Activated T-helper 1 cell treated with anti-CD3 and anti-CD28 coated beads, Interleukin-12 subunit alpha, Interleukin-12 subunit beta, Interleukin-2, Interleukin-4 antibody, amounts not matched to agents 30 ng/mL and 10 ng/mL and 1 ng/mL, durations not matched to agents 14 hours and 24 hours and 36 hours (primary cell): ENCODE results near the gene VAV2. TPM values are rescaled to one million over a fixed set of nuclear protein-coding genes. Genes with fewer than 3 reads are reported as not detected.
A peak's percentile ranks its signal among the peaks of the same experiment; 100 is the strongest.

Experiments
- DNase-seq: peaks from one replicate; pipeline ENCODE4 v3.0.0; 2021; ENCODE audit warnings: low spot score
- H3K27ac Mint-ChIP-seq: one replicate; pipeline ENCODE4 v1.8.0; 2021; ENCODE audit warnings: mild to moderate bottlenecking, mixed read lengths
- H3K27me3 Mint-ChIP-seq: one replicate; pipeline ENCODE4 v1.8.0; 2022; ENCODE audit warnings: mild to moderate bottlenecking, moderate library complexity, mixed read lengths; ENCODE audit not compliant: insufficient read depth
- H3K36me3 Mint-ChIP-seq: one replicate; pipeline ENCODE4 v1.8.0; 2021; ENCODE audit warnings: low read depth, mixed read lengths
- H3K4me1 Mint-ChIP-seq: one replicate; pipeline ENCODE4 v1.8.0; 2021; ENCODE audit warnings: low read depth, mixed read lengths
- H3K4me3 Mint-ChIP-seq: one replicate; pipeline ENCODE4 v1.8.0; 2021; ENCODE audit warnings: mild to moderate bottlenecking, moderate library complexity, mixed read lengths
- H3K9me3 Mint-ChIP-seq: one replicate; pipeline ENCODE4 v1.8.0; 2021; ENCODE audit warnings: mixed read lengths
- intact Hi-C: fragments of 100-400 bp; cut with micrococcal nuclease; formaldehyde crosslinking; loops from one replicate; pipeline ENCODE4 v1.15.1; 2024
- total RNA-seq: library from RNA; stranded (reverse); gene quantifications from 2 replicates; pipeline ENCODE4 v1.2.3, GENCODE V29; 2022

VAV2 gene
- total RNA-seq, 1 donor from 2014 or later: 5.8 TPM

DNA sequence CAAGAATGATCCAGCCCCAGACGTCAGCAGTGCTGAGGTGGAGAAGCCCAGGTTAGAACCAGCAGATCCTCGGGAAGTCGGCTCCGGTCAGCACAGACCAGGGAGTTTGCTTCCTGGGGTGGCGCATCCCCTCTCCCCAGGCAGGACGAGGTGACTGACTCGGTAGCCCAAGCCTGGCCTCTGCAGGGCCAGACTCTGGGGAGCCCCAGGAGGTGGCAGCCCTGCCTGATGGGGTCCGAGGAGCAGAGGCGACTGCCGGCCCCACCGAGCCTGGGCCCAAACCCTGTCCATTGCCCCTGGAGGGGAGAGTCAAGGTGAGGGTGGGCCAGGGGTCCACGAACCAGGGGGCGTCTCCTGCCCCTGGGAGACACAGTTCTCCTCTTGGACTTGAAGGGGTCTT is 201.1 kb downstream of the VAV2 start:
- no peaks in the 10 kb centered on the region for H3K27me3 Mint-ChIP-seq
- H3K4me3 Mint-ChIP-seq: no peak overlapping the region
- no peak for DNase-seq
- no peaks in the 10 kb centered on the region for H3K4me1 Mint-ChIP-seq
- intact Hi-C loops: no loop called here
- H3K27ac Mint-ChIP-seq: no peak overlapping the region
- no peaks in the 10 kb centered on the region for H3K36me3 Mint-ChIP-seq
- no peaks in the 10 kb centered on the region for H3K9me3 Mint-ChIP-seq

DNA sequence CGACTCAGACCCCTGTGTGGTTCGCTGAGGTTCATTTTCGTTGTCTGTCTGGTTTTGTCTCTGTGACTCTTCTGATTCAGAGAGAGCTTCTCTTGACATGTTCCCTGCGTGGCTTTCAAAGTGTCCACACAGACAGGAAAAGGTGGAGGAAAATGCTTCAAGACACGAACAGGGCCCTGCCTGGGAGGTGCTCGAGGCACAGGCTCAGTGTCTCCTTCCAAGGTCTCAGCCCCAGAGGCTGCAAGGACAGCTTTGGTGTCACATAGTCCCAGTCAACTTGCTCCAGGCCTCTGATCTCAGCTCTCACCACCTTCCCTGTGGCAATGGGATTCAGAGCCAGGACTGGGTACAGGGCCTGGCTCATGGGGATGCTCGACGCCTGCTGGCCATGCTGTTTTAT is 202.3 kb downstream of the VAV2 start:
- Mint-ChIP-seq H3K9me3 (no peaks in the 10 kb centered on the region), H3K4me1 (no peaks in the 10 kb centered on the region), H3K36me3 (no peaks in the 10 kb centered on the region), H3K4me3 (no peak overlapping the region), H3K27ac (no peak overlapping the region), H3K27me3 (no peaks in the 10 kb centered on the region)
- no peak for DNase-seq
- intact Hi-C loops: no loop called here

DNA sequence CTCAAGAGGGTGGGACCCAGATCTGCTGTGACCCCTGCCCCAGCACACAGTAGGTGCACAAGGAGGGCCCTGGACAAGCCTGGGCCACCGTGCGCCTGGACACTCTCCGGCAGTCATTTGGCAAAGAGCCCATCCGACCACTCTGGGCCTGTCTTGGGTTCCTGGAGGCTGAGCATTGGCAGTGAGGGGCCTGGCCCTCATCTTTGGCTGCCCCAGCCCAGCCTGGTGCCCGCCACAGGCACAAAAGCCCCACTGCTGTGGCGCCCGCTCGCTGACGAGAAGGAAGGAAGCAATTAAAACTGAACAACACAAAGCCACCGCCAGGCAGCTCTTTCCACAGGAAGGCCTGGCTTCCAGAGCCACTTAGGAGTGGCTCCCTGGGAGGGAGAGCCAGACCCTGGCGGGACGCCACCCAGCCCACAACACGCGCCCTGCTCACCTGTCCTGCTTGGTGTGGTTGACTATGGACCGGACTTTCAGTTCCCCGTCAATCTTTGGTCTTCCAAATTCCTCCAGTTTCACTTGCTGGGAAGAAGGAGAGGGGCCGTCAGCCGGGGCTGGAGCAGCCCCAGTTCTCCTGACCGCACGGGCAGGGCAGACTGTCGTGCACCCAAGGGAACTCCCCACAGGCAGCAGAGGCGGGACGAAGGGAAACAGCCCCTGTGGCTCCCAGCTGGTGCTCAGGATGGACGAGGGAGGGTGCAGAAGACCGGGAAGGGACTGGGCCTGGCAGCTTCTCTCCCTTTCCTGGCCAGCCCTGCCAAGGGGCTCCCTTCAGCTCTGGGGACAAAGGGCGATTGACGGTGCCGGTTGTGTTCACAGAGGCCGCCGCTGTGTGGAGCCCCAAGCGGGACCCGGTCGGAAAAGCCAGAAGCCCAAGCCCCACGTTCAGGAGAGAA is 203.1 kb downstream of the VAV2 start:
- Mint-ChIP-seq H3K4me1 (no peaks in the 10 kb centered on the region), H3K27ac (no peak overlapping the region), H3K9me3 (no peaks in the 10 kb centered on the region), H3K4me3 (no peak overlapping the region), H3K27me3 (no peaks in the 10 kb centered on the region), H3K36me3 (no peaks in the 10 kb centered on the region)
- intact Hi-C loops: no loop called here
- no peak for DNase-seq

DNA sequence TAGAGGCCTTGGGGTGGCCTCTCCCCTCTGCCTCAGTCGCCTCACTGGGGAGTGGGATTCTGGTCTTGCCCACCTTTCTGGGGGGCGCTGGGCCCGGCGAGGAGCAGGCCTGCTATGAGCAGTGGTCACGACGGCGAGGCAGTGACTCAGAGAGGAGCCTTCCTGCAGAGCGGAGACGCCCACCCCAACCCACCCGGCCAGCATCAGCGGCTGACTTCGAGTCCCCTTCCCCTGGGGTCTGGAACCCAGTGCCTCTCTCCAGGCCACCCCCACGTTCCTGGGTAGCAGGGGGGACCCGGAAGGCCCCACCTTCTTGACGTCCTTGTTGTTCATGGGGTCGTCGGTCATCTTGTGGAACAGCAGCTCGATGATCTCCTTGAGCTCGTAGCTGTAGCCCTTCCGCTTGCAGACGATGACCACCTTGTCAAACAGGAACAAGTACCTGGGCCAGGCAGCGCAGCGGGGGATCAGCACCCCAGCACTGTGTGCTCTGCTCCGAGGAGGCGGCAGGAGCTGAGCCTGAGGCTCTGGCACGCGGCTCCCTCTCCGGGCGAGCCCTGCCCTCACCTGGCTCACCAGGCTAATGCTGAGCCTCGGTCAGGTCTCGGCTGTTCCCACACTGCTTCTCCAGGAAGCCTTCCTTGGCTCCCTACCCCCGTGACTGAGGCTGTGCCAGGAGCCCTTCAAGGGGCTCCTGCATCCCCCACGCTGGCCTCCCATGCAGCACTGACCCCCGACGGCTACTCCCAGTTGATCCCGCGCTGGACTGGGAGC is 203.9 kb downstream of the VAV2 start:
- Mint-ChIP-seq H3K27ac (no peak overlapping the region), H3K4me3 (no peak overlapping the region), H3K9me3 (no peaks in the 10 kb centered on the region), H3K36me3 (no peaks in the 10 kb centered on the region), H3K27me3 (no peaks in the 10 kb centered on the region), H3K4me1 (no peaks in the 10 kb centered on the region)
- no peak for DNase-seq
- intact Hi-C loops: no loop called here

DNA sequence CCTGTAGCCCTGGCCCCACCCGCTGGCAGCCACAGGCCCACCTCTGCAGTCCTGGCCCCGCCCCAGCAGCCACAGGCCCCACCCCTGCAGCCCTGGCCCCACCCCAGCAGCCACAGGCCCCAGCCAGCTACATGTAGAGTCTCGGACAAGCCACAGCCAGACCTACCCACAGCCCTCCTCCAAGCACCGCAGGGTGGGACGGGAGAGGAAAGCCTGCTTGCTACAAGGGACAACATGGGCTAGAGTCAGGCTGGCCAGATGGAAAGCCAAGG is 204.4 kb downstream of the VAV2 start:
- no peaks in the 10 kb centered on the region for H3K9me3 Mint-ChIP-seq
- intact Hi-C loops: no loop called here
- H3K27me3 Mint-ChIP-seq: no peaks in the 10 kb centered on the region
- H3K36me3 Mint-ChIP-seq: no peaks in the 10 kb centered on the region
- H3K4me1 Mint-ChIP-seq: no peaks in the 10 kb centered on the region
- no peak overlapping the region for H3K4me3 Mint-ChIP-seq
- DNase-seq: no peak
- H3K27ac Mint-ChIP-seq: no peak overlapping the region

DNA sequence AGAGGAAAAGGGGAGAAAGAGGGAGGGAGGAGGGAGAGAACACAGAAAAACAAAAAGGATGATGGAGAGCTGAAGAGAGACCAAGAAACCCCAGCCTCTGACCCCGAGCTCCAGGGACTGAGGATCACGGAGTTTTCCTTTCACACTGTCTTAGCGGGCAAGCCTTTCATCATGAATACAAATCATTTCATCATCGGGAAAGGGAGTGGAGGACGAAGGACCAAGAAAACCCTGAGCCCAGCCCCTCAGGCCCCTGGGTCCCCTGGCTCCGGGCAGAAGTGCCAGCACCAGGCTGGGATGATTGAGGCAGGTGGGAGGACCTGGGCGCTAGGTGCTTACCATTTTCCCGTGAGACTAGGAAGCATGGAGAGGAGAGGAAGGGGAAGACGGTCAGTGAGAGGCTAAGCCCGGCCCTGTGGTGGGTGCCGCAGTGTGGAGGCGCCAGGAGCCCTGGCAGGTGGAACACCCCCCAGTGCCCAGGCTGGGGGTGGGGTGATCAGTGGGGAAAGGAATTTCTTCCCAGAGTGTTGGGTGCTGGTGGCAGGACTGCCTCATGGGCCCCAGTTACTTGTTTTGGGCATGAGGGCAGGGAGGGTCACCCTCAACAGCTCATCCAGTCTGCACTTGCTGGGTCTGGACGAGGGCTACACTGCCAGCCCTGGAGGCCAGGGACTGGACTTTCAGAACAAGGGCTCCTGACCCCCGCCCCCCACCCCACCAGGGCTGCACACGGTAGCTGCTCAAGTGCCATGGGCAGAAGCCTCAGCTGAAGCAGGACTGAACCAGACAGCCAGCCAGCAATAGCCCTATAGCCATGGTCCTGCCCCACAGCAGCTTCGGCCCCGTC is 205.0 kb downstream of the VAV2 start:
- no peak for DNase-seq
- intact Hi-C loops: no loop called here
- H3K9me3 Mint-ChIP-seq: no peaks in the 10 kb centered on the region
- no peaks in the 10 kb centered on the region for H3K27me3 Mint-ChIP-seq
- H3K4me1 Mint-ChIP-seq: no peaks in the 10 kb centered on the region
- H3K36me3 Mint-ChIP-seq: no peaks in the 10 kb centered on the region
- no peak overlapping the region for H3K4me3 Mint-ChIP-seq
- H3K27ac Mint-ChIP-seq: no peak overlapping the region

DNA sequence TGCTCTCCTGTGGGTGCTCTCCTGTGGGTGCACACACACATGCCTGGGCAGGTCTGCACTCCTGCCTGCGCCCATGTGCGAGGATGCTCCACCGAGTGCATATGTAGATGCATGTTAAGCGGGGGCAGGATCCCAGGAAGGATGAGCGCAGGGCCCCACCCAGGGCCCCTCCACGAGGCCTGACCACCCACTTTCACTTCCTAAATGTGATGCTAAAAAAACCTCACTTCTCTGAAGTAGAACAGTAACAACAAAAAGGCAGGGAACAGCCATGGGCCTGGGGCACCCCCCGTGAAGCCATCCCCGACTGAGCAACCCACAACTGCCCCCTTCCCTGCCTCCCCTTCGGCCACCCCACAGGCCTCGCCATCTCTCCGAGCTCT is 205.8 kb downstream of the VAV2 start:
- Mint-ChIP-seq H3K27me3 (no peaks in the 10 kb centered on the region), H3K27ac (no peak overlapping the region), H3K36me3 (no peaks in the 10 kb centered on the region), H3K4me3 (no peak overlapping the region), H3K9me3 (no peaks in the 10 kb centered on the region), H3K4me1 (no peaks in the 10 kb centered on the region)
- intact Hi-C loops: no loop called here
- DNase-seq: no peak

DNA sequence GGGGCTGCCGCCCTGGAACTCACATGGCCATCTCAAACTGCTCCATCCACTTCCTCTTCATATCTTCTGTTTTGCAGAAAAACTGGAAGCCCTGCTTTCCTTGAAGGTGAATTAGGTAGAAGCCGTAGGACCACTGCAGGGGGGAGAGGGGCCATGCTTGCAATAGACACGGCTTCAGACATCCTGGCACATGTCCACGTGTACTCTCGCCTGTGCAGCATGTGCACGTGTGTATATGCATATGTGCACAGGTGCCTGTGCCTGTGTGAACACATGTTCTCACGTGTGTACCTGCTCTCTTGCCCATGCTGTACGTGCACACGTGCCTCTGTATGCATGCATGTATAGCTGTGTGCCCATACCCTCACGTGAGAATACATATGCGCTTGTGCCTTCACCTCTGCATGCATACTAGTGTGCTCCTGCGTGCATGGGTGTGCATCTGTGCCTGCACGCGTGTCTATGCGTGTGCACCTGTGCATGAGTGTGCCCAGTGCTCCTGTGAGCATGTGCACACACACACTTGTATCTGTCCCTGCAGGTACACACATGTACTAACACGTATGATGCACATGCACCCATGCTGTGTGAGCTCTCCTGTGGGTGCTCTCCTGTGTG is 206.3 kb downstream of the VAV2 start:
- H3K4me3 Mint-ChIP-seq: no peak overlapping the region

DNA sequence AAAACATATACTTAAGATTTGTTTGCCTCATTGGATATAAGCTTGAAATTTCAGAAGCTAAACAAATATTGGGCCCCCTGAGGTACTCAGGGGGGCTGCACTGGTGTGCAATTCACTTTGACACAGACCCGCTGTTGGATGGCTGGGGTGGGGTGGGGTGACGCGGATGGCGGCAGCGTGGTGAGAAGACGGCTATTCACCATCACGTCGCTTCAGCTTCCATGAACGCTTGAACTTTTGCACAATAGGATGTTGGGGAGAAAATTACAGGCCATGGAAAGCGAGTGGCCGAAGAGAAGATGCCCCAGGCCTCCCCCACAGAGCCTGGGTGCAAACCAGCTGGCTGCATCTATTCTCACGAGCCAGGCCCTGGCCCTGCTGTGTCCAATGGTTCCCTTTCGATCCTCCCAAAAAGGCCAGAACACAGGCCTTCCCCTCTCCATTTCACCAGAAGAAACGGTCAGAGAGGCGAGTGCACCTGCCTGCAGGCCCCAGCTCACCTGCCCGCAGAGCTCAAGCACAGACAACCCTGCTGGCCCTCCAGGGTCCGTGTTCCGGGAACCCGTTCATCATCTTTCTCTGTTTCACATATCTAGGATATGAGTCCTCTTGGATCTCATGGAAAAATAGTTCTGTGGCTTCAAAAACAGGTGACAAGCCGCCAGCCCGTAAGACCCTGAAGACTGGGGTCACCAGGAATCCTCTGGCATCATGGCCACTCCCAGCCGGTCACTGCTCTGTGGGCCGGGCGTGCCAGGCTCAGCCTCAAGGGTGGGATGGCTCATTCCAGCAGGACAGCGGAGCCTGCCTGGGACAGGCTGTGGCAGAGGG is 207.2 kb downstream of the VAV2 start:
- Mint-ChIP-seq H3K4me3 (no peak overlapping the region), H3K4me1 (no peaks in the 10 kb centered on the region), H3K27ac (no peak overlapping the region), H3K36me3 (no peaks in the 10 kb centered on the region), H3K27me3 (no peaks in the 10 kb centered on the region), H3K9me3 (no peaks in the 10 kb centered on the region)
- intact Hi-C loops: no loop called here
- no peak for DNase-seq

More for the DNA sequence above, 206.3 kb downstream of the VAV2 start:
- H3K4me1 Mint-ChIP-seq: no peaks in the 10 kb centered on the region
- no peaks in the 10 kb centered on the region for H3K27me3 Mint-ChIP-seq
- no peak for DNase-seq
- H3K27ac Mint-ChIP-seq: no peak overlapping the region
- no peaks in the 10 kb centered on the region for H3K36me3 Mint-ChIP-seq
- no peaks in the 10 kb centered on the region for H3K9me3 Mint-ChIP-seq
- intact Hi-C loops: no loop called here

DNA sequence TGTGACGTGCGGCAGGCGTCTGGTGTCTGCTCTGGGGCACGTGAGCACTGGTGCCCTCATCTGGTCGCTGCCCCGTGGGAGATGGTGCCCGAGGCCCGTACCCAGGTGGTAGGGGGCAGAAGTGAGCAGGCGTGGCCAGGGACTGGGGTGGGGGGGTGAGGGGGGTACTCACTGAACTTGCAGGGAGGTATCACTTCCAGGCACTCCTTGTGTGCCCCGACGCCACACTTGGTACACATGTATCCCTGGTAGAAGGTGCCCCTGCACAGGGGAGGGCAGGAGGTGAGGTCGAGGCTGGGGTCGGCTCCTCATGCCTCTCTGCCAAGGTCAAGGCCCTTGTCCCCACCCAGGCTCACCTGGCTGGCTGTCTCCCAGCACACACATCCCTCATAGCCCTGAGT is 208.8 kb downstream of the VAV2 start:
- intact Hi-C loops: no loop called here
- Mint-ChIP-seq H3K27me3 (no peaks in the 10 kb centered on the region), H3K9me3 (no peaks in the 10 kb centered on the region), H3K27ac (no peak overlapping the region), H3K4me1 (no peaks in the 10 kb centered on the region), H3K4me3 (no peak overlapping the region), H3K36me3 (no peaks in the 10 kb centered on the region)
- DNase-seq: no peak

DNA sequence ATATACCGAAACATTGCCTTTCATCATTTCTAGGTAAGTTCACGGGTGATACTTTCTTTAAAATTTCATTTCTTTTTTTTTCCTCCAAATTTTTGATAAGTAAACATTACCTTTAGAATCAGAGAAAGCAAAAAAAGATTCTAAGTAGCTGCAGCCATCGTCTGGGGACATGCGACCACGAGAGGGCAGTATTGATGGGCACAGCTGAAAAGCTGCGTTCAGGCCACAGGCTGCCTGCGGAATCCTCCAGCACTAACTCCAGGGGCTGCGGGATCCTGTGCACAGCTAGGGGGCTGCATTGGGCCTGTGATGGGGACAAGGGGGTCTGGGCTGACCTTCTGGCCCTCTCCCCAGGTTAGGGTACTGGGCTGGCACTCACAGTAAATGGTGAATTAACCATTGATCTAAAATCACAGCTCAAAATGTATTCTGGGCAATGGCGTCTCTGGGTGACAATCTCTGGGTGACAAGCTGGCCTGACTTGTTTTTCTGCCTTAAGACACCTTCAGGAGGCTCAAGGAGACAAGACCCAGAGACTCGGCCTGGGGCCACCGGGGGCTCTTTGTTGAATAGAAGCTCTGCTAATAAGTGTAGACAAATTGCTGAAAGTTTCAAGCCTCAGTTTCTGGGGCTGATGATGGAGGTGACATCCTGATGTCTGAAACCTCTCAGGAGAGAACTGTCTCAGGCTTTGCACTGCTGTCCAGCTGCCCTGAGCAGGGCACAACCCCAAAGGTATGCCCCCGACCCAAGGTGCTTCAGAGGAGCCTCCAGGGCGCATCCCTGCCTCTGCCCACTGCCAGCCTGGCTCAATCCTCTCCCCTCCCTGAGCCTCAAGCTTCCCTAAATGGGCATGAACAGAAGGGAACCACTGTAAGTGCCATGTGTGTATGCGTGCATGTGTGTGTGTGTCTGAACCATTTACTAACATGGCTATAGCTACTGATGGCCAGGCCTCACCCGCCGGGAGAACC is 209.7 kb downstream of the VAV2 start:
- H3K27ac Mint-ChIP-seq: no peak overlapping the region
- H3K27me3 Mint-ChIP-seq: no peaks in the 10 kb centered on the region
- DNase-seq: peak; percentile 34
- H3K36me3 Mint-ChIP-seq: no peaks in the 10 kb centered on the region
- H3K9me3 Mint-ChIP-seq: no peaks in the 10 kb centered on the region
- no peak overlapping the region for H3K4me3 Mint-ChIP-seq
- intact Hi-C loops: loop anchor here (1.0 kb wide), 2 partner anchors 212 to 317 kb away; no protein-coding TSS in a partner anchor
- no peaks in the 10 kb centered on the region for H3K4me1 Mint-ChIP-seq
